Activated naive CD4-positive, alpha-beta T cell treated with anti-CD3 and anti-CD28 coated beads, Interleukin-2, amount 10 ng/mL, durations not matched to agents 7 days and 5 days (primary cell): Measurements from ENCODE around the gene LMF2.
"Not testable (repeated sequence)": the region's sequence is repeated elsewhere in the genome, so short reads cannot be mapped to it uniquely, and the experiment has no call there.

Experiments used
- CTCF ChIA-PET: fragments of 350-600 bp; sonication (Branson Sonifier 250); formaldehyde crosslinking; loops from one replicate; lab custom pipeline; 2021; ENCODE audit warnings: antibody characterized with exemption; lab: Charles Lee
- DNase-seq: peaks from one replicate; pipeline ENCODE4 v3.0.0-alpha.2; 2020
- H3K27ac Mint-ChIP-seq: one replicate; pipeline ENCODE4 v1.8.0; 2021; ENCODE audit warnings: mild to moderate bottlenecking, moderate library complexity, mixed read lengths
- H3K27me3 Mint-ChIP-seq: one replicate; pipeline ENCODE4 v1.8.0; 2021; ENCODE audit warnings: mild to moderate bottlenecking, mixed read lengths
- H3K36me3 Mint-ChIP-seq: one replicate; pipeline ENCODE4 v1.8.0; 2021; ENCODE audit warnings: mixed read lengths
- H3K4me1 Mint-ChIP-seq: one replicate; pipeline ENCODE4 v1.8.0; 2021; ENCODE audit warnings: mixed read lengths
- H3K4me3 Mint-ChIP-seq: one replicate; pipeline ENCODE4 v1.8.0; 2021; ENCODE audit warnings: mild to moderate bottlenecking, moderate library complexity, mixed read lengths
- H3K9me3 Mint-ChIP-seq: one replicate; pipeline ENCODE4 v1.8.0; 2021; ENCODE audit warnings: mixed read lengths

Gene LMF2

DNA sequence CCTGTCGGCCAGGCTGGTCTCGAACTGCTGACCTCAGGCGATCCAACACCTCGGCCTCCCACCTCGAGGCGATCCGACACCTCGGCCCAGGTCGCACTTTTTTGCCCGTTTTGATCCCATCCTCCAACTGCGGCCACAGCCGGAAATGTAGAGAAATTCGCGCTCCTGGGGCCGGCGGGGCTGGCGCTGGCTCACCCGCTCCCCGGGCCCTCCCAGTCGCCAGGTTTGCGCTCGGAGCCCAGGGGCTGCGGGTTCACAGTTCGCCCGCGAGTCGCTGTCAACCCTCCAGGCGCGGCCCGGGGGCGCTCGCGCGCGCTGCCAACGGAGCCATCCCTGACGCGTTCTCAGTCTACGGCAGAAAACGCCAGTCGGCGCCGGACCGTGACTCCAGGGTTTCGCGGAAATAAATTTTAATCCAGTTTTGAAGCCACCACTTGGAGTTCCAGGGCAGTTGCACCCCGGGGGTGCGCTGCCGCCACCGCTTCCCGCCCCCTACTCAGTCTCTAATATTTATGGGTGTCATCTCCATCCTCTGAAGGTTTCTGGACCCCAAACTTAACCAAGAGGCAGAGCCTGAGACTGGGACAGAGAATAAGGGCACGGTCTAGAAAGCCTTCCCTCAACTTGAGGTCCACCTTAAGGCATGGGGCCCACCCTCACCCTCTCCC, 36.7 kb upstream of the LMF2 start:
- Mint-ChIP-seq H3K4me1 (peaks cover 62% of the 10 kb centered on the region), H3K27me3 (no peaks in the 10 kb centered on the region), H3K27ac (peak overlapping the region; percentile 85), H3K36me3 (peaks cover 2% of the 10 kb centered on the region), H3K9me3 (no peaks in the 10 kb centered on the region), H3K4me3 (peak overlapping the region; percentile 53)
- DNase-seq, result peak; percentile 88
- CTCF ChIA-PET, result interaction anchor here (1.7 to 2.1 kb wide), 2 partner anchors 19 kb away, joined by 10 read pairs; partner anchors contain the start of genes SCO2 and SYCE3

DNA sequence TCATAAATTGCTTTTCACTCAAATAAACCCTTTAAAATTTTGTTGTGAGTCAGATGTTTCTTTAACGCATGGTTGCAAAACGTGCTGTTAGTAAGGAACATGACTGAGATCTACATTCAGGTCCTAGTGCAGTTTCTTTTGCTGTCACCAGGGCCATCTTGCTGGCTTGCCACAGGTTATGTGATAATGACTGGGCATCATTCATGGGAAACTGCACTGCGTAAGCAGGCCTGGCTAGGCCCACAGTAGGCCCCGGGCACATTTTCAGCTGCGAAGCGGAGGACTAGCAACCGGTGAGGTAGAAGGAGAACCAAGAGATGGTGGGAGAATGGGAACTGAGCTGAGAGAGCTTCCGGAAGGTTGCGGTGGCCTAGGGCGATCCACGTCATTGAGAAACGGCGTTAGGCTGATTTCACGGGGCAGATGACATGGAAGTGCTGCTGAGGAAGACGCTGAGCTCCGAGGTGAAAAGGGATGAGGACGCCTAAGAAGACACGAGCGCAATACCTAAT, 35.0 kb upstream of the LMF2 start:
- H3K4me1 Mint-ChIP-seq, result peaks cover 69% of the 10 kb centered on the region
- H3K27me3 Mint-ChIP-seq, result no peaks in the 10 kb centered on the region
- DNase-seq, result no peak
- CTCF ChIA-PET, result interaction anchor here (1.1 kb wide), 1 partner anchor 11 kb away, joined by 5 read pairs; no protein-coding TSS in a partner anchor
- H3K27ac Mint-ChIP-seq, result no peak overlapping the region
- peaks cover 2% of the 10 kb centered on the region for H3K36me3 Mint-ChIP-seq
- no peak overlapping the region for H3K4me3 Mint-ChIP-seq
- no peaks in the 10 kb centered on the region for H3K9me3 Mint-ChIP-seq

- DNase-seq, H3K4me3 Mint-ChIP-seq, H3K9me3 Mint-ChIP-seq, H3K27me3 Mint-ChIP-seq, H3K36me3 Mint-ChIP-seq: not testable (repeated sequence)
- Mint-ChIP-seq H3K27ac (peak overlapping the region; percentile 100), H3K4me1 (peaks cover 74% of the 10 kb centered on the region)
- CTCF ChIA-PET, result interaction anchor here (1.8 to 3.2 kb wide), 2 partner anchors 10 to 80 kb away, joined by 4 to 14 read pairs; no protein-coding TSS in a partner anchor
These were observed 34.1 kb upstream of the LMF2 start for GRCh38 chr22:50541667-50542026.

DNA sequence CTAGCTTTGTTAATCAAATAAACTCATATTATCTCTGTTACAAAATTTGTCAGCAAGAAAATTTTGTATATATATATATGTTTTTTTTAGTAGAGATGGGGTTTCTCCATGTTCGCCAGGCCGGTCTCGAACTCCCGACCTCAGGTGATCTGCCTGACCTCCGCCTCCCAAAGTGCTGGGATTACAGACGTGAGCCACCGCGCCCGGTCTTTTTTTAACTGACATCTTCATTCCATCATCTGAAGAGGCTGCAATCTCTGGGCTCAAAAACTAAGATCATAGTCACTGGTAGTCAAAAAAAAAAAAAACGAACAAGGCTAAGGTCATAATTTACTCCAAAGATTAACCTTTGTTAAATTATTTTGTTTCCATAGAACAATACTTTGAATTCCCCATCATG, 32.9 kb upstream of the LMF2 start:
- Mint-ChIP-seq H3K4me1 (peaks cover 70% of the 10 kb centered on the region), H3K9me3 (no peaks in the 10 kb centered on the region), H3K27ac (peak overlapping the region; percentile 100), H3K36me3 (peaks cover 2% of the 10 kb centered on the region), H3K27me3 (no peaks in the 10 kb centered on the region), H3K4me3 (peak overlapping the region; percentile 21)
- CTCF ChIA-PET, result interaction anchor here (1.8 to 3.2 kb wide), 5 partner anchors 8 to 81 kb away, joined by 4 to 18 read pairs (median 7); partner anchors contain the start of gene SCO2
- no peak for DNase-seq

DNA sequence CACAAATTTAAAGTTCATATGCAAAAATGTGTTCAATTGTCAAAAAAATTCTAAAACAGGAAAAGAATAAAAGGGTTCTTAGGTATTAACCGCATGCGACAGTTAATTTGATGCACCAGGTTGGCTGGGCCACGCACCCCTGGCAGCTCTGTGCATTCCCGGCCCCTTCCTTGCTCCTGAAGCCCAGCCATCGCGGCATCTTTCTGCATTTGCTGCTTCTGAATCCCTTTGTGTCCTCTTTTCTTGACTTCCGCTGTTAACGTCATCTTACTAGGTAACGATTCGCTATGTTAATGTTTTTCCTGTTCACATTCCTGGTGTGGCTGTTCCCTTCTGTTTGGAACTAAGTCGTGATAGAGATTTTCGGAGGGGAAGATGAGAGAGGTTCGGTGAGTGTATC, 30.3 kb upstream of the LMF2 start:
- Mint-ChIP-seq H3K27ac (peak overlapping the region; percentile 100), H3K4me1 (peaks cover 79% of the 10 kb centered on the region)

GRCh38 chr22:50536226-50536625, 28.7 kb upstream of the LMF2 start:
- Mint-ChIP-seq H3K9me3 (no peaks in the 10 kb centered on the region), H3K27ac (peak overlapping the region; percentile 37), H3K36me3 (peaks cover 2% of the 10 kb centered on the region), H3K4me3 (no peak overlapping the region), H3K27me3 (no peaks in the 10 kb centered on the region), H3K4me1 (peaks cover 69% of the 10 kb centered on the region)
- DNase-seq, result no peak
- CTCF ChIA-PET, result interaction anchor here (1.3 to 2.4 kb wide), 4 partner anchors 9 to 27 kb away, joined by 3 to 5 read pairs (median 3); partner anchors contain the start of genes KLHDC7B, SCO2 and SYCE3

More for the DNA sequence above, 30.3 kb upstream of the LMF2 start:
- no peak for DNase-seq
- H3K36me3 Mint-ChIP-seq, result peaks cover 2% of the 10 kb centered on the region
- CTCF ChIA-PET, result interaction anchor here (1.1 kb wide), 1 partner anchor 12 kb away, joined by 3 read pairs; the partner anchor contains the start of gene SCO2
- H3K9me3 Mint-ChIP-seq, result no peaks in the 10 kb centered on the region
- no peaks in the 10 kb centered on the region for H3K27me3 Mint-ChIP-seq
- no peak overlapping the region for H3K4me3 Mint-ChIP-seq

- no peak for DNase-seq
- no peaks in the 10 kb centered on the region for H3K36me3 Mint-ChIP-seq
- H3K9me3 Mint-ChIP-seq, result no peaks in the 10 kb centered on the region
- CTCF ChIA-PET, result interaction anchor here (1.3 to 2.4 kb wide), 2 partner anchors 9 to 10 kb away, joined by 3 to 5 read pairs; partner anchors contain the start of genes KLHDC7B and SCO2
- peak overlapping the region; percentile 49 for H3K27ac Mint-ChIP-seq
- peaks cover 59% of the 10 kb centered on the region for H3K4me1 Mint-ChIP-seq
- peaks cover 3% of the 10 kb centered on the region for H3K27me3 Mint-ChIP-seq
- no peak overlapping the region for H3K4me3 Mint-ChIP-seq
These were observed 27.6 kb upstream of the LMF2 start for GRCh38 chr22:50535113-50535512.

DNA sequence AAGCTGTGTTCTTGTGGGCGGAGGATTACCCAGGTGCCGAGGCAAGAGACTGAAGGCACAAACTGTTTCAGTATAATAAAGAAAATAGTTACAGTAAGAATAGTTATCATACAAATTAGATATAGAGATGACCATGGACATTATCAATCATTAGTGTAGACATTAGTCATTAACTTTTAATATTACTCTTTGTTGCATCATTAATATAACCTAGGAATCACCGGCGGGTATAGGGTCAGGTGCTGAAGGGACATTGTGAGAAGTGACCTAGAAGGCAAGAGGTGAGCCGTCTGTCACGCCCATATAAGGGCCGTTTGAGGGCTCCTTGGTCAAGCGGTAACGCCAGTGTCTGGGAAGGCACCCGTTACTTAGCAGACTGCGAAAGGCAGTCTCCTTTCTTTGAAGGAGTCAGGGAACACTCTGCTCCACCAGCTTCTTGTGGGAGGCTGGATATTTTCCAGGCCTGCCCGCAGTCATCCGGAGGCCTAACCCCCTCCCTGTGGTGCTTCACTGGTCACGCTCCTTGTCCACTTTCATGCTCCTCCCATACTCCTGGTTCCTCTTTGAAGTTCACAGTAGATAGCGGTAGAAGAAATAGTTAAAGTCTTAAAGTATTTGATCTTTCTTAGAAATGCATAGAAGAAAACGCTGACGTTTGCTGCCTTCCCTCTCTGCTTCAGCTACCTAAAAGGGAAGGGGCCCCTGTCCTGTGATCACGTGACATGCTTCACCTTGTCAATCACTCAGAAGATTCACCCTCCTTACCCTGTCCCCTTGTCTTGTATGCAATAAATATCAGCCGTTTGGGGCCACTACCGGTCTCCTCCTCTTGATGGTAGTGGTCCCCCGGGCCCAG, 26.6 kb upstream of the LMF2 start:
- H3K9me3 Mint-ChIP-seq, H3K27me3 Mint-ChIP-seq, H3K36me3 Mint-ChIP-seq, DNase-seq, H3K4me3 Mint-ChIP-seq: not testable (repeated sequence)
- Mint-ChIP-seq H3K27ac (peak overlapping the region; percentile 98), H3K4me1 (peaks cover 52% of the 10 kb centered on the region)
- CTCF ChIA-PET, result interaction anchor here (2.4 kb wide), 1 partner anchor 8 kb away, joined by 5 read pairs; the partner anchor contains the start of gene SCO2

DNA sequence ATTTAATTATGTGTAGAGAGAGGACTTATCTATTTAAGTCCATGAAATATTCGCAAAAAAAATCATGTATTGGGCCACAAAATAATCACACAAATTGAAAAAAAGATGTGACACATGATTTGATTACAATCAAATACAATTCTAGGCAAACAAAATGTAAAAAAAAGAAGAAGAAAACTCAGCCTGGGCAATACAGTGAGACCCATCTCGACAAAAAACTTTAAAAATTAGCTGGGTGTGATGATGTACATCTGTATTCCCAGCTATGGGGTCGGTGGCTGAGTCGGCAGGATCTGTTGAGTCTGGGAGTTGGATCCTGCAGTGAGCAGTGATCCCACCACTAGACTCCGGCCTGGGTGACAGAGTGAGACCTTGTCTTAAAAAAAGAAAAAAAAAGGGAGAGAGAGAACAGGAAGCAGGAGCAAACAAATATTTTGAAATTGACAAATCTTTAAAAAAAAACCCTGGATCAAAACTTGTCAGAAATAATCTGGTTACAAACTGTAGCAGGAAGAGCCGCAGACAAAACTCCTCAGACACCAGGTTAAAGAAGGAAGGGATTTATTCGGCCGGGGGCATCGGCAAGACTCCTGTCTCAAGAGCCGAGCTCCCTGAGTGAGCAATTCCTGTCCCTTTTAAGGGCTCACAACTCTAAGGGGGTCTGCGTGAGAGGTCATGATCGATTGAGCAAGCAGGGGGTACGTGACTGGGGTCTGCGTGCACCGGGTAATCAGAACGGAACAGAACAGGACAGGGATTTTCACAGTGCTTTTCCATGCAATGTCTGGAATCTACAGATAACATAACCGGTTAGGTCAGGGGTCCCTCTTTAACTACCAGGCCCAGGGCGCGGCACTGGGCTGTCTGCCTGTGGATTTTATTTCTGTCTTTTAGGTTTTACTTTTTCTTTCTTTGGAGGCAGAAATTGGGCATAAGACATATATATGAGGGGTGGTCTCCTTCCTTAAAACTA, 25.6 kb upstream of the LMF2 start:
- DNase-seq, result no peak
- Mint-ChIP-seq H3K27ac (peak overlapping the region; percentile 98), H3K4me1 (peaks cover 56% of the 10 kb centered on the region), H3K27me3 (peaks cover 3% of the 10 kb centered on the region), H3K36me3 (no peaks in the 10 kb centered on the region), H3K4me3 (peak overlapping the region; percentile 93), H3K9me3 (no peaks in the 10 kb centered on the region)
- CTCF ChIA-PET, result no interaction called here

GRCh38 chr22:50531962-50532674, 24.6 kb upstream of the LMF2 start:
- Mint-ChIP-seq H3K4me1 (peaks cover 56% of the 10 kb centered on the region), H3K27ac (peak overlapping the region; percentile 98), H3K27me3 (peaks cover 3% of the 10 kb centered on the region), H3K9me3 (no peaks in the 10 kb centered on the region), H3K36me3 (no peaks in the 10 kb centered on the region), H3K4me3 (peak overlapping the region; percentile 93)
- peak; percentile 44 for DNase-seq
- CTCF ChIA-PET, result interaction anchor here (1.1 to 1.3 kb wide), 2 partner anchors 9 to 10 kb away, joined by 4 to 5 read pairs; no protein-coding TSS in a partner anchor

GRCh38 chr22:50531546-50531961, 24.1 kb upstream of the LMF2 start:
- Mint-ChIP-seq H3K4me1 (peaks cover 58% of the 10 kb centered on the region), H3K27me3 (peaks cover 3% of the 10 kb centered on the region), H3K27ac (peak overlapping the region; percentile 98), H3K36me3 (no peaks in the 10 kb centered on the region), H3K9me3 (no peaks in the 10 kb centered on the region), H3K4me3 (peak overlapping the region; percentile 93)
- CTCF ChIA-PET, result interaction anchor here (1.1 to 1.3 kb wide), 2 partner anchors 9 to 11 kb away, joined by 4 to 5 read pairs; no protein-coding TSS in a partner anchor
- DNase-seq, result peak; percentile 82

GRCh38 chr22:50530877-50531545, 23.5 kb upstream of the LMF2 start:
- peaks cover 53% of the 10 kb centered on the region for H3K4me1 Mint-ChIP-seq
- H3K27ac Mint-ChIP-seq, result peak overlapping the region; percentile 98
- peak; percentile 92 for DNase-seq
- H3K4me3 Mint-ChIP-seq, result peak overlapping the region; percentile 93
- peaks cover 3% of the 10 kb centered on the region for H3K27me3 Mint-ChIP-seq
- H3K9me3 Mint-ChIP-seq, result no peaks in the 10 kb centered on the region
- H3K36me3 Mint-ChIP-seq, result no peaks in the 10 kb centered on the region
- CTCF ChIA-PET, result interaction anchor here (1.1 to 1.3 kb wide), 2 partner anchors 10 to 12 kb away, joined by 4 to 5 read pairs; no protein-coding TSS in a partner anchor
